ENCODE data around the gene SF3B2. TPM values are rescaled to one million over a fixed set of nuclear protein-coding genes. Genes with fewer than 3 reads are reported as not detected.

SF3B2 gene
- total RNA-seq, 1 donor from 2014 or later = 71.8 TPM

- DNase-seq (ENCODE audit: missing footprints) = no peak
- intact Hi-C loops (cut with DNase I) = no loop called here
- ATAC-seq = no peak
Measured at GRCh38 chr11:66115638-66116301, 63.6 kb downstream of the SF3B2 start.

GRCh38 chr11:66116576-66117361, 64.6 kb downstream of the SF3B2 start:
- no peak for DNase-seq (ENCODE audit: missing footprints)
- ATAC-seq = no peak
- intact Hi-C loops (cut with DNase I) = no loop called here

GRCh38 chr11:66118847-66119246, 66.7 kb downstream of the SF3B2 start:
- intact Hi-C loops (cut with DNase I) = no loop called here
- DNase-seq (ENCODE audit: missing footprints) = no peak
- no peak for ATAC-seq

Other genes starting within 250 kb of the SF3B2 start
- gene SNX32, start 218.4 kb upstream of the SF3B2 start, total RNA-seq = not detected
- gene CFL1, start 194.2 kb upstream of the SF3B2 start, total RNA-seq = 386 TPM
- 35.5 TPM for gene MUS81, start 191.9 kb upstream of the SF3B2 start, total RNA-seq
- gene EFEMP2, start 179.6 kb upstream of the SF3B2 start, total RNA-seq = 83.1 TPM
- 1.1 TPM for gene CTSW, start 172.5 kb upstream of the SF3B2 start, total RNA-seq
- 44.7 TPM for gene FIBP, start 163.9 kb upstream of the SF3B2 start, total RNA-seq
- 29.6 TPM for gene CCDC85B, start 161.7 kb upstream of the SF3B2 start, total RNA-seq
- 0.27 TPM for gene FOSL1, start 152.0 kb upstream of the SF3B2 start, total RNA-seq
- 38.5 TPM for gene C11orf68, start 133.3 kb upstream of the SF3B2 start, total RNA-seq
- gene DRAP1, start 132.9 kb upstream of the SF3B2 start, total RNA-seq = 110 TPM
- gene TSGA10IP, start 106.9 kb upstream of the SF3B2 start, total RNA-seq = not detected
- 29.9 TPM for gene SART1, start 90.6 kb upstream of the SF3B2 start, total RNA-seq
- 18.0 TPM for gene EIF1AD, start 50.2 kb upstream of the SF3B2 start, total RNA-seq
- 248 TPM for gene BANF1, start 49.9 kb upstream of the SF3B2 start, total RNA-seq
- gene CST6, start 40.4 kb upstream of the SF3B2 start, total RNA-seq = not detected
- not detected for gene CATSPER1, start 25.9 kb upstream of the SF3B2 start, total RNA-seq
- 1.5 TPM for gene GAL3ST3, start 3.2 kb upstream of the SF3B2 start, total RNA-seq
- gene PACS1, start 17.9 kb downstream of the SF3B2 start, total RNA-seq = 50.7 TPM
- 35.3 TPM for gene KLC2, start 205.3 kb downstream of the SF3B2 start, total RNA-seq
- 125 TPM for gene RAB1B, start 216.3 kb downstream of the SF3B2 start, total RNA-seq
- not detected for gene CNIH2, start 225.8 kb downstream of the SF3B2 start, total RNA-seq
- 48.7 TPM for gene YIF1A, start 236.8 kb downstream of the SF3B2 start, total RNA-seq
- gene TMEM151A, start 239.5 kb downstream of the SF3B2 start, total RNA-seq = 0.14 TPM